GM12874 (cell line): ENCODE measurements around the gene CUL1.

Experiments
- TF ChIP-seq, protein P1 (sequence below): IDR thresholded peaks from 2 replicates; pipeline ENCODE4 v1.5.1; 2011; ENCODE audit warnings: low read depth, mild to moderate bottlenecking, control low read depth, low read length, moderate library complexity; ENCODE audit not compliant: insufficient read depth

Gene CUL1

DNA sequence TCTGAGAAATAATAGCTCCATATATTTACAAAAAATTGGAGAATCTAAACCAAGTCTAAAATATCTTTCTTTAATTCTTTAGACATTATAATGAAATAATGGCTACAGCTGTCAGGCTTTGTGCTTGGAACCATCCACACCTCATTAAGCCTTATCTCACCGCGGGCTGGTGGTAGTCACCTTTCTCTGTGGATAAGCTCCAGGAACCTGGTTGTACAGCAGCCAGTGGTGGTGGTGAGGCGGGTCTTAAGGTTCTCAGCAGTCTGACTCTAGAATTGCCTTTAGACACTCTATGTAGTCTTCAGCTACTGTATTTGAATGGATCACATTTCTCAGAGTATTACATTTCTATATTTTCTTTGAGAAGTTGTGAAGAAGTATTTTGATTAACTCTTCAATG lies 34.2 kb downstream of the CUL1 start:
- TF ChIP-seq, protein P1, sequence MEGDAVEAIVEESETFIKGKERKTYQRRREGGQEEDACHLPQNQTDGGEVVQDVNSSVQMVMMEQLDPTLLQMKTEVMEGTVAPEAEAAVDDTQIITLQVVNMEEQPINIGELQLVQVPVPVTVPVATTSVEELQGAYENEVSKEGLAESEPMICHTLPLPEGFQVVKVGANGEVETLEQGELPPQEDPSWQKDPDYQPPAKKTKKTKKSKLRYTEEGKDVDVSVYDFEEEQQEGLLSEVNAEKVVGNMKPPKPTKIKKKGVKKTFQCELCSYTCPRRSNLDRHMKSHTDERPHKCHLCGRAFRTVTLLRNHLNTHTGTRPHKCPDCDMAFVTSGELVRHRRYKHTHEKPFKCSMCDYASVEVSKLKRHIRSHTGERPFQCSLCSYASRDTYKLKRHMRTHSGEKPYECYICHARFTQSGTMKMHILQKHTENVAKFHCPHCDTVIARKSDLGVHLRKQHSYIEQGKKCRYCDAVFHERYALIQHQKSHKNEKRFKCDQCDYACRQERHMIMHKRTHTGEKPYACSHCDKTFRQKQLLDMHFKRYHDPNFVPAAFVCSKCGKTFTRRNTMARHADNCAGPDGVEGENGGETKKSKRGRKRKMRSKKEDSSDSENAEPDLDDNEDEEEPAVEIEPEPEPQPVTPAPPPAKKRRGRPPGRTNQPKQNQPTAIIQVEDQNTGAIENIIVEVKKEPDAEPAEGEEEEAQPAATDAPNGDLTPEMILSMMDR, result no peak

DNA sequence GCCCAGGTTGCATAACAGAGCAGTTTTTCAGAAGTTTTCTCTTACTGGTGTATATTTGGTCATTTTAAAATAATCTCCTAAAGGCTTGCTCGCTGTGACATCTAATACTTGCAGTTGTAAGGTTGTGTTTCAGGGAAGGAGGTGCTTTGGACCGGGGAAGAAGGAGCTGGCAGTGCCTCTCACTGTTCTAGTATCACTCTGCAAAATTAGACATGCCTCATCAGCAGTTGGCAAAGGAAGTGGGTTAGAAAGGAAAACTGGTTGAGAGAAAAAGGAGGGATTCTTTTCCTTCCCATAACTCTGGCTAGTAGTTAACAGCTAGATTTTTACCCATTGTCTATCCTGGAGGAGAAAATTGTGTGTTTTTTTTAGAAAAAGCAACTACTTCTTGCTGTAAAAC lies 34.8 kb downstream of the CUL1 start:
- TF ChIP-seq, protein P1, result no peak

DNA sequence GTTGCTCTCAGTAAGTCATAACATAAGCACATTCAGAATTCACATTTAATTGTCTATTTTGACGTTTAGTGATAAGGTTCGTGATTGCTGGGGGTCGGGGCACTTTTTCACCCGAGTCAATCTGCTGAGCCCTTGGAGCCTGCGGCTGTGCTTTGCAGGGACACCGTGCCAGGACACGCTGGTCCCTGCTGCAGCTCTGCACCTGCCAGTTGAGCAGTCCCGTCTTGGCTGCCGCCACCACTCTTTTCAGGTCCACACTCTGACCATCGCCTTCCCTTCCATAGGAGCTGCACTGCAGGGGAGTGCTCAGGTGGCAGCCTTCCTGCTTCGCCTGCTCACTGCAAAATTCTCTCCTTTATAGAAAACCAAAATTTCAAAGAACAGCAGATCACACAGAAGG lies 36.4 kb downstream of the CUL1 start:
- TF ChIP-seq, protein P1, result no peak

DNA sequence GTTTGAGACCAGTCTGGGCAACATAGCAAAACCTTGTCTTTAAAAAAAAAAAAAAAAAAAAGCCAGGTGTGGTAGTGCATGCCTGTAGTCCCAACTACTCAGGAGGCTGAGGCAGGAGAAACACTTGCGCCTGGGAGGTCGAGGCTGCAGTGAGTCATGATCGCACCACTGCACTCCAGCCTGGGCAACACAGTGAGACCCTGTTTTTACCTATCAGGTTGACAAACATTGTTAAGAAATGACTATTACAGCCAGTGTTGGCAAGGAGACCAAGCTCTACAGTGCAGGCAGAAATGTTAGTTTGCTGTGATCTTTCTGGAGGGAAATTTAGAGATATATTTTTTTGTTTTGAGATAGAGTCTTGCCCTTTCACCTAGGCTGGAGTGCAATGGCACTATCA lies 37.3 kb downstream of the CUL1 start:
- TF ChIP-seq, protein P1, result no peak

DNA sequence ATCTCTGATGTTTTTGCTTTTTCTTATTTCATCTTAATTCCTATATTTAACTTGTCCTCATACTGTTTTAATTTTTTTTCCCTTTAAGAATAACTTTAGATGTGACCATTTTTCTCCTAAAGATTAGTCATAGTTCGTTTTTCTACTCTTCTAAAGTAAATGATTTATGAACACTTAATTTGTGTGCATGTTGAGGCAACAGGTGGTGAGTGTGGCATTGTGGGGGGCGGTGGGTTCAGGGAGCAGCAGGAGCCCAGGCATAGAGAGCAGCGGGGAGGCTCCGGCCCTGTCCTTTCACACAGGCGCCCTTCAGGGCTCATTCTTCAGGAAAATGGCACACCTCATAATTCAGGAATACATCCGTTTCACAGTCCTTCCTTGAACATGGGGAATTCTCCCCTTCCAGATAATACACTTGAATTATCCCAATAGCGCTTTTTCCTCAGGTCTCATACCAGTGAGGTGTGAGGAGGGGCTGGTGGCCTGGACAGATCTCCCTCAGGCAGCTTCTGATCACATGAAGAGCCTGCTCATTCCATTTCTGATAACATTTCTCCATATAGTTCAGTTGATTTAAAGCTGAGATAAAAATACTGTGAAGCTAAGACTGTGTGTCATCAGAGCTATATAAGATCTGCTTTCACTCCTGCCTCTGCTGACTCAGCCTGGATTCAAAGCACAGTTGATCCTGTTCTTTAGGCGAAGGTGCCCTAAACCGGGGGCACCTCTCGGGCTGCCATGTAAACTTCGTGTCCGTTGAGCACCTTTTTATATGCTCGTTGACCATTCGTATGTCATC lies 40.2 kb downstream of the CUL1 start:
- TF ChIP-seq, protein P1, result no peak

DNA sequence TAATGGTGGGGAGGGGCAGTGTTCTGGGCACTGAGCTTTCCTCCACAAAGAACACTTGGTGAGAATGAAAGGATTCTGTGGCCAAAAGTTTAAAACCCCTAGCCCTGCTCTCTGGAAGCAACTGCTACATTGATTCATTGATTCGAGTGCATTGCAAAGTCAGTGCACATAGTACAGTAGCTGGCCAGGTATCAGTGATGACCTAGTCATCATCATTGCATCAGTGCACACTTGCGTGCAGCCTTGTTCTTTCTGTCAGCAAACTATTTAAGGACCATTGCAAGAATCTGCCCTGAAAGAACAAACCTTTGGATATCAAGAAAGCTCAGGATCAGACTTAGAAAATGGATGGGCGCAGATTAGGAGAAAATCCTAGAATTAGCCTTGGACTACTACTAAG lies 47.4 kb downstream of the CUL1 start:
- TF ChIP-seq, protein P1, result no peak

DNA sequence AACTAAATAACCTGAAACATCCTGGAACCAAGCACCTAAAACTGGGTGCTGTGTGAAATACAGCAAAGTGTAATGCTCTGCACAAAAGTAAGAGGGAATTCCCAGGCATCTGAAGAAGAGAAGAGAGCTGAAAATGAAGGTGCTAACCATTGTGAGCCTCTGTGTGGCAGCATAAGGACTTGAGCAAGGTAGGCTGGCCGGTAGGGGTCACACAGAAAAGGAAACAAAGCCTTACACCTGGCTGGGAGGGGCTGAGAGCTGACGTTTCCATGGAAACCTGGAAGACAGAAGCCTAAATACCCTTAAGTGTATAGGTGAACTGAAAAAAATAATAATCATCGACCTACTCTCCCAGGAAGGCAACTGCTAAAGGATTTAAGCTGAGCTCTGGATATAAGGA lies 48.6 kb downstream of the CUL1 start:
- TF ChIP-seq, protein P1, result peak; percentile 26
